ENCODE data around the gene CHCHD6. TPM values are rescaled to one million over a fixed set of nuclear protein-coding genes. Genes with fewer than 3 reads are reported as not detected.

CHCHD6 gene
- total and polyA plus RNA-seq, 2 of the 4 experiments (the other 2 are of a cell fraction) = 18.8 to 28.9 TPM

- TF ChIP-seq FOS (IDR thresholded peaks at IDR 0.05; ENCODE audit: low read depth, low read length) (no peak), MAZ (IDR thresholded peaks at IDR 0.05; ENCODE audit: borderline replicate concordance, low read depth, low read length) (no peak), NFE2L2 (IDR thresholded peaks at IDR 0.05; ENCODE audit: low read depth, low read length) (no peak)
- Histone ChIP-seq H2BK5ac (ENCODE audit: low read depth, low read length, poor library complexity, severe bottlenecking) (no peak overlapping the region), H3K9ac (ENCODE audit: low read depth, low read length) (no peak overlapping the region), H3K9me1 (ENCODE audit: insufficient read depth, low read length) (peaks cover 9% of the 10 kb centered on the region; the same call in 1 of the 2 replicates), H2AFZ (replicated peaks; ENCODE audit: low read length, poor library complexity) (no peak overlapping the region), H3K14ac (replicated peaks; ENCODE audit: low read depth, low read length) (no peak overlapping the region), H3K27me3 (ENCODE audit: control insufficient read depth, insufficient read depth, low read length) (no peaks in the 10 kb centered on the region), H4K20me1 (ENCODE audit: insufficient read depth, low read length) (no peaks in the 10 kb centered on the region), H3K36me3 (ENCODE audit: control insufficient read depth, insufficient read depth, low read length) (peaks cover 5% of the 10 kb centered on the region), H3K4me2 (ENCODE audit: low read depth, low read length) (no peak overlapping the region), H4K5ac (ENCODE audit: low read depth, low read length) (no peak overlapping the region), H3K23ac (ENCODE audit: low read depth, low read length) (no peak overlapping the region), H2BK20ac (ENCODE audit: low read depth, low read length) (no peak overlapping the region), H3K9me3 (ENCODE audit: control insufficient read depth, insufficient read depth, low read length) (no peaks in the 10 kb centered on the region), H3K4me3 (ENCODE audit: insufficient read depth, low read depth, low read length) (no peak overlapping the region), H2AK5ac (ENCODE audit: low read depth, low read length) (no peak overlapping the region), H2AK9ac (replicated peaks; ENCODE audit: low read depth, low read length, poor library complexity) (no peak overlapping the region), H3K18ac (ENCODE audit: low read depth, low read length) (no peak overlapping the region), H3K27ac (ENCODE audit: insufficient read depth, low read length) (no peak overlapping the region), H3K4me1 (ENCODE audit: control insufficient read depth, insufficient read depth, low read length) (peaks cover 2% of the 10 kb centered on the region; the same call in 1 of the 2 replicates), H3K79me1 (ENCODE audit: low read depth in 1 of 2, low read length in 2 of 2) (no peaks in the 10 kb centered on the region; a peak in 1 of 4 replicates), H4K91ac (ENCODE audit: insufficient read depth, low read depth, low read length) (no peak overlapping the region), H3K4ac (ENCODE audit: low read depth, low read length) (no peak overlapping the region), H2BK120ac (ENCODE audit: low read depth, low read length) (no peak overlapping the region), H4K8ac (ENCODE audit: low read depth in 2 of 2, low read length in 2 of 2) (no peak overlapping the region), H3K56ac (ENCODE audit: extremely low read depth, insufficient read depth, low read length) (no peak overlapping the region), H2BK15ac (ENCODE audit: low read depth, low read length) (no peak overlapping the region)
- in situ Hi-C loops (cut with MboI; ENCODE audit: low sequenced_read_pairs) = no loop called here
- BruUV-seq (replicated peaks) = no TSS peak
- no peak for DNase-seq
- ChIA-PET CTCF (no interaction called here), POLR2A (ENCODE audit: unreplicated experiment) (no interaction called here)
- dilution Hi-C loops (cut with HindIII; ENCODE audit: low sequenced_read_pairs, unreplicated experiment) = no loop called here
- WGBS, 2 experiments (ENCODE audit: extremely low coverage in 2 of 2, insufficient read length in 1 of 2) = 100% methylated on average over 1 of the region's 7 CpGs; no CpG with 5 or more reads in 1 of the 2 experiments
- ATAC-seq (ENCODE audit: low read depth) = no peak
- intact Hi-C loops (cut with micrococcal nuclease) = no loop called here
Observed at GRCh38 chr3:126730376-126730775, 26.3 kb downstream of the CHCHD6 start.

All from IMR-90 (cell line).